Sciatic nerve (tissue), 2 donors: ENCODE measurements around the gene KSR1. TPM values are rescaled to one million over a fixed set of nuclear protein-coding genes. Genes with fewer than 3 reads are reported as not detected.
"Not testable (repeated sequence)": the region's sequence is repeated elsewhere in the genome, so short reads cannot be mapped to it uniquely, and the experiment has no call there.

Experiments
- ATAC-seq: fragments of 200-7000 bp; cut with Tn5 transposase; one replicate; pipeline ENCODE4 v1.9.1; 2020; ENCODE audit warnings: mild to moderate bottlenecking, moderate library complexity
- DNase-seq: peaks from one replicate; pipeline ENCODE4 v3.0.0-alpha.2; 2020; ENCODE audit warnings: low spot score
- intact Hi-C: fragments of 100-400 bp; cut with DNase I; formaldehyde crosslinking; loops from one replicate; pipeline ENCODE4 v1.14.2; 2022
- total RNA-seq: library from RNA; stranded (reverse); fragmentation: NEBNext Ultra II Directional; extraction: Animal tissue kit (Norgen Biotek cat#: 25700); gene quantifications from one replicate; pipeline ENCODE4 v1.2.1, GENCODE V29; 2021
- donor health status: DM: no; HTN: no; CAD: no.
- donor health status: DM: no; HTN: no; CAD: no.

The KSR1 gene
- total RNA-seq, 1 donor from 2014 or later: 82.2 TPM

DNA sequence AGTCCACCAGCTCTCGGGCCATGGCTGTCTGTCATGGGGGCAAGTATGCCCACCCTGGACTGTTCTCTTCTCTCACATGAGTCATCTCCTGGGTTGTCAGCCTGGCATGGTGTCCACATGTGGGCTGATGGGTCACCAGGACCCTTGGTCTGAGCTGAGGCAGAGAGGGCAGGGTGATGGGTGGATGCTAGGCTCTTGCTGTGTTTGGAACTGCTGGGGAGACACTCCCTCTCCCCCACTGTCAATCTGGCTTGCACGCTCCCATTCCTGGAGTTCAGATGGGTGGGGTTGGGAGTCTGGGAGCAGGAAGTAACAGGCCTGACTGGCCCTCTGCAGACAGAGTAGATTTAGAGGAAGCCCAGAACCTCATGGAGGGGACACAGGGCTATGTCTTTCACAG lies 28.9 kb downstream of the KSR1 start:
- no peak for ATAC-seq
- no peak for DNase-seq
- intact Hi-C loops: no loop called here

DNA sequence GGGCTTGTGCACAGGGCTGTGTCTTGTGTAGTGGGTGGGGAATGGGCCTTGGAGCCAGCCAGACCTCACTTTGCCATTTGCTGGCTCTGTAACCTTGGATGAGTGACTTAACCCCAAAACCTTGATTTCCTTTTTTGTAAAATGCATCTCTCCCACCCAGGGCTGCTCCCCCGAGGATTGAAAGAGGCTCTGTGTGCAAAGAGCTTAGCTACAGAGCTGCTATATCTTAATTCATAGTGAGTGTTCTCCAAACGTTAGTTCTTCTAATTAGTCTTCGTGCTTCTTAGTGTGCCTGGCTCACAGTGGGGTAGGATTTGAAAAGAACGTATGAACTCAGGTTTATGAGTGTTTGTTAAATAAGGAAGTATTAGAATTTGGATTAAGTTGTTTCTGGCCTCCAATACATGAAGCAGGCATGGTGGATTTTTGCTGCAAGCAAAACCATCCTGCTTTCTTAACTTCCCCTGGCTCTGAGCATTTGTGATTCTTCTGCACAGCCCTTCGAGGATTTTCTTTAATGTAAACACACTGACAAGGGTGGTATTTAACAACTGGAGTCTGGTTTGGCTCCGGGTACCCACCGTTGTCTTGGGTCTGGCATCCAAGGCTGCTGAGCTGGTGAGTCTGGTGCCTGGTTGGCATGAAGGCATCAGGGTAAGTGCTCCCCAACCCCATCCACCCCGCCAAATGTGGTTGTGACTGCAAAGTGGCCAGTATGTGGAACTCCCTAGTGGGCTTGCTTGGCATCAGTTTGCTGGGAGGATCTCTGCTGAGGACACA lies 29.7 kb downstream of the KSR1 start:
- no peak for DNase-seq

DNA sequence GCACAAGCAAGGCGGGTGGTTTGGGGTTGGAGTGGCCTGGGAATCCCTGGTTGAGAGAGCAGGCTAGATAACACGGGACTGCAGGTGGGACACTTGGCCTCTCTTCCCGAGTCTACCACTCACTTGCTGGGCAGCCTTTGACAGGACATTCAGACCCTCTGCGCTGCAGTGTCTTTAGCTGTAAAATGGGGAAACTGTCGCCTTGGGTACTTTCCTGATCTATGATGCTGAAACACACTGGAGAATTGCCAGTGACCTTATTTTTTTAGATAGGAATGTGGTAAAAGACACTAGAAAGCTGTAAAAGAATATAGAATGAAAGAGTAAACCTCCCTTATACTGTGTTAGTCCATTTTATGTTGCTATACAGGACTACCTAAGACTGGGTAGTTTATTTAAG lies 30.5 kb downstream of the KSR1 start:
- no peak for DNase-seq
- intact Hi-C loops: no loop called here
- ATAC-seq: no peak

More for the DNA sequence above, 29.7 kb downstream of the KSR1 start:
- no peak for ATAC-seq
- intact Hi-C loops: no loop called here

DNA sequence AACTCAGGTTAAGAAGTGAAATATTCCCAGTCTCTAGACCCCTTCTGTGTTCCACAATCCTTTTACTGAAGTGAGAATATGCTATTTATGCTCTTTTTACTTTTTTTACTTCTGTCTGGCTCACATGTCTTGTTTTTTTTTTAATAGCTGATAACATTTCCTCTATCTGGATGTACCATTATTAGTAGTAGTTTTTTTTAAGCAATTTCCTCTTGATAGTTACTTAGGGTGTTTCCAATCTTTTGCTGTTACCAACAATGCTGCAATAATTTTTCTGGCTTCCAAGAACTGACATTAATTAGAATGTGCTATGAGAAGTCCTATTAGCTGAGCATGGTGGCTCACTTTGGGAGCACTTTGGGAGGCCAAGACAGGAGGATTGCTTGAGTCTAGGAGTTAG lies 32.0 kb downstream of the KSR1 start:
- intact Hi-C loops: no loop called here
- peak; percentile 29 for ATAC-seq
- DNase-seq: no peak

DNA sequence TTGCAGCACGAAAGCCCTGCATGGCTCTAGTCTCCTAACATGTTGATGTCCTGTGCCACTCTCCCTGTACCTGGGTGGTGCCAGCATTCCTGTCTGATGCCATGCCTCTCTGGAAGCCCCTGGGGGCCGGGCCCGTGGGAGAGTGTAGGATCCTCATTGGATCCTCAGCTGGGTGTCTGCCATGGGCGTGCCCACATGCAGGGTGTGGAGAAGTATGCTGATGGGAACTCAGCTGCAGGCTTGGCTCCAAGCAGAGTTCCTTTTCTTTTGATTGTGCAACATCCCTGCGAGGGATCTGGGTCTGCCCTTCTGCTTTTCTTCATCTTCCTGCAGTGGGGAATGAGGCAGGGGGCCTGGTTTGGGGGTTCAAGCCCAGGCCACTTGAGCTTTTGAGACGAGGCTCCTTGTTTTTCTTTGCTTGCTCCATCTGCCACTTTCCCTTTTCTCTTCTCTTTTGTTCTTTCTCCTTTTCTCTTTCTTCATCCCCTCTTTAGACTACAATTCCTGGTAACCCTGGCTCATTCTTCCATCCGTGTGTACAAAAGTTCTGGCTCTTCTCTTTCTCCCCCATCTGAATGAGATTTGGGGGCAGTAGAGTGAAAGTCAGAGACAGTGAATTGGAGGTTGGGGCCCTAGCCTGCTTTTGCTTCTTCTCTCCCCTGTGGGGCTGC lies 32.9 kb downstream of the KSR1 start:
- DNase-seq: peak; percentile 84
- peak; percentile 94 for ATAC-seq
- intact Hi-C loops: no loop called here

DNA sequence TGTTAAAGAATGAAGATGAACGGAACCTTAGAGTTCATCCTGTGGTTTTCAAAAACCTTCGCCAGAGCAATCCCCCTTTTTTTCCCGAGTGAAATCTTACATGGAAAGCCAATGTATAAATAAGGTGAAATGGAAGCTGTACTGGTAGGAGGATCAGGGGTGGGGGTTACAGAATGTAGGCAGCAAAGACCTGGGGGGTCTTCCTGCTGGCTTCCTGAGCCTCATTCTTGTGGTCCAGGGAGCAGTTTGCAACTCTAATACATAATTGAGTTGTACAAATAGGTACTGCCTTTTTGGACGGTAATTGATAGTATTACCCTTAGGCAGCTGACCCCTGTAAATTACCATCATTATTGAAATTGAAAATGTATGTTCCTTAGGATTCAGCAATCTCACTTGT lies 34.1 kb downstream of the KSR1 start:
- ATAC-seq (no peak), DNase-seq (no peak)
- intact Hi-C loops: no loop called here

DNA sequence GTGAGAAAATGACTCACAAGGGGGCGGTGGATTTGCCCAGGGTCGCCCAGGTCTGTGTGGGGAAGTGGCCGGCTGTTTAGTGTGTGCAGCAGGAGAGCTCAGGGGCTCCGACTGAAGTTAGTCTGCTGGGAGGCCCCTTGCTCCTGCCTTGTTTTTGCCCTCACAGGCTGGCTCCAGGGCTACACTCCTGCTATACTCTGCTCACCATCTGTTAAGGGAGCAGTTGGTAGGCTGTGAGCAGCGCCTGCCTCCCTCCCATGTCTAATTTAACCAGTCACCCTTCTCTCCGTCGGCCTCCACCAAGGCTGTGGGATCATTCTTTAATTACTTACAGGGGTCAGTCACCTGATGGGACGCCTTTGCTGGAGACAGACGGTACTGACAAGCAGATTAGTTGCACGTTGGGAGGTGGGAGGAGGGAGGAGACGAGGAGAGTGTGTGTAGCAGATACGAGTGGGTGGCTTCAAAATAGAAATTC lies 35.5 kb downstream of the KSR1 start:
- intact Hi-C loops: no loop called here
- DNase-seq (no peak), ATAC-seq (no peak)

DNA sequence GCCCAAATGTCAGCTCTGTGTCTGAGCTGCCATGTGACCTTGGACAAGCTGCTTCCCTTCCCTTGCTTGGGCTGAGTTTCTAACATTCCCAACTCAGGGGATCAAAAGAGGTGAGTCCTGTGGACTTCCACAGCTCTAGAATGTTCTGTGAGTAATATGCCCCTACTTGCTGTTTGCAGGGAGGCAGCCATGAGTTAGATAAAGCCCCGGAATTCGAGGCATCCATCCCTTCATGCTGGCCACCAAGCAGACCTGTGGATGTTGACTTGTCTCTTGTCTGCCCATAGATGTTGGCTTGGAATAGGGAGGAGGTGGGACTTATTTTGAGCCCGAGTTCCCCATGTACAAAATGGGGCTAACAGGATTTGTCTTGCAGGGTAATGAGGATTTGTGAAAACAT lies 36.2 kb downstream of the KSR1 start:
- ATAC-seq: no peak
- DNase-seq: no peak
- intact Hi-C loops: no loop called here

DNA sequence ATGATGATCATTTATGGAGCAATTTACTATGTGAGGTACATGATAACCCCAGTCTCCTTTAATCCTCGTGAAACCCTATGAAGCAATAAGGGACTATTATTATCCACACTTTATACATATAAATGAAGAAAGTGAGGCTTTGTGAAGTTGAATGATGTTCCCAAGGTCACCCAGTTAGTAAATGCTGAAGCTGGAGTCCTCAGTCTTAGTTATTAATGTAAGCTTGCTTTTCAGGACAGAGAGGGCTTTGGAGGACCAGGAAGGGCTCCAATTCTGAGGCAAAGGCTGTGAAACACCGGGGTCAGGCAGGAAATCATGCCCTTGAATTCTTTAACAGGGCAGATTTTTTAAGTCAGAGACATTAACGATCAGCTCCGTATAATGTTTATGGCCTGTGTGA lies 36.8 kb downstream of the KSR1 start:
- intact Hi-C loops: no loop called here
- ATAC-seq: no peak

DNA sequence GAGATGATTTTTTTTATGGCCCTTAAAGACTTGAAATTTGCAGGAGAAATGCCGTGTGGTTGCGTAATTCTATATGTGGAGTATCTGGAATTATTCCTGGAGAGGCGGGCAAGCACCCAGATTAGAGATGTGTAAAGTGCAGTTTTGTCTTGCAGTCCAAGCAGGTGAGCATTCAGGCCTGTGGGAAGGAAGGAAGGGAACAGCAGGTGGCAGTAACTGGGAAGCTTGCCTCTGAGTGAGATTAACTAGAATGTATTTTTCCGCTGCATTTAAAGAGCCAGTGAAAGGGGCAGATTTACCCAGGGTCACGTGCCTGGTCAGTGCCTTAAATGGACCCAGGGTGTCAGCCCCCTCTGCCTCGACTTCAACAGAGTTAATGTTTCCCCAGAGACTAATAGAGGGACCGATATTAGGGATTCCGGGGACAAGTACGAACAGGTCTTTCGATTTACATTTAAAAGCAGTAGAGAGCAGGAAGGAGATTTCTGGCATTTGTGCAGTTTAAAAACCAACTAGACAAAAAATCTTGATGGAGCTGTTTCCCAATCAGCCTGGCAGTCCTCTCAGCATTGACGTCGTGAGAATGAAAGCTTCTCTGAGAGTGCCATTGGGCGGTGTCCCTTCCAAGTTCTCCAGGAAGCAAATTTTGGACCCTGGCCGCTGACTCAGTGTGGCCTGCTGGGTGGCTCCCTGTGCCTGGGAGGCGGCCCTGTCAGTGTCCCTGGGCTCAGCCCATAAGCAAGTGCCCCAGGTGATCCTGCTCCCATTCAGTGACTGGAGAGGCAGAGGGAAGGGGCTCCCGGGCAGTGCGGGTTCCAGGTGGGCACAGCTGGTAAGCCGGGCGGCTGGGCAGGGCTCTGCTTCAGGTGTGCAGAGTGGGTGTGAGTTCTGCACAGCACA lies 38.2 kb downstream of the KSR1 start:
- intact Hi-C loops: no loop called here
- ATAC-seq (peak; percentile 81), DNase-seq (peak; percentile 77)

More for the DNA sequence above, 36.8 kb downstream of the KSR1 start:
- no peak for DNase-seq

DNA sequence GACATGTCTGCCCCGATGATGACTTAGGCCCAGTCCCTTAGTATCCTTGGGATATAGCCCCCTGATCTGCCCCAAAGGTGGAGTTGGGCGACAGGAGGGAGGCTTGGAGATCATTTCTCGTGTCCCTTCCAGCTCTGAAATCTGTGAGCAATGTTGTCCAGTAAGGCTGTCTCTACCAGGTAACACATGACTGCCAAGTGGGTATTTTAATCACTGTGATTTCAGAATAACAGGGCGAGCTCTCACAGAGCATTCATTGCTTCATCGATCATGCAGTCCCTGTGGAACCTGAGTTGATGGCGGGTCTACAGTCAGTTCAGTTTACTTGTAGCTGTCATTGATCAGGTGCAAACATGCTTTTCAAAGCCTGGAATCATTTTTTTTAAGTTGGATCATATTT lies 39.2 kb downstream of the KSR1 start:
- intact Hi-C loops: no loop called here
- ATAC-seq: peak; percentile 4
- no peak for DNase-seq

DNA sequence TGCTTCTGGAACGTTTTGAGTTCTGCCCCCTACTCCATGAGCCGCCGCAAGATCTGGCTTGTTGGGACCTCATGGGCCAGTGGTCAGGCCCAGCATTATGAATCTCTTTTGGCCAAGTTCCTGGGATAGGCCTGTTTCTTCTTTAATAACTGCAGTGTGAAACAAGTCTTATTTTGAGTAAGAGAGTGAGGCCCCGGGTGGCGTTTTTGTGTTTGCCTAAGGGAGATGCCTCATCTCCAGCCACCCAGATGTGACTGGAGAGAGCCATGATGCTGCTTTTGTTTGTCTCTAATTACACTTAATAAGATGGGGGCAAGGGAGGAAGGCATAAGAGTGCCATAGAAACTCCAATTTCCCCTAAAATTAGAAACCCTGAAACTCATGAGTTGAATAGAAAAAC lies 39.8 kb downstream of the KSR1 start:
- DNase-seq: no peak
- intact Hi-C loops: no loop called here

DNA sequence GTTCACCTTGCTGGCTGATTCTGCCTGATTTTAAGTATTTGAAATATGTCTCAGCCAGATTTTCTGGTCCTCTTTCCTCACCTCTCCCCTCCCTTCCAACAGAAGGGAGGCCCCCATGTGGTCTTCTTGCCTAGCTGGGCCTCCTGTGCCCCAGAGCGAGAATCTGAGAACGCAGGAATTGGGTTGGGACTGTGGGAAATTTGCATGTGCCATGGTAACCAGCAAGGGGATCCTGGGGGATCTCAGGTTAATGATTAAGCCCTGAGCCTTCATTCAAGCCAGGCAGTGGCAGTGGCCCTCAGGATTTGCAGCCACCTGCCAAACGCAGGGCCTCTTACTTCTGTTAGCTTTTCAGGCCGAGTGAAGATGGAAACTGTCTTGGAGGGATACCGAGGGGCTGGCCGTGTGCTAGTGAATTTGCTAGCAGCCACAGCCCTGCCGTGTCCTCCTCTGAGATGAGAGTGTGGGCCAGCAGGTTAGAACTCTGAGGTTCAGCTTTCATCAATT lies 40.2 kb downstream of the KSR1 start:
- DNase-seq: no peak
- ATAC-seq: no peak
- intact Hi-C loops: no loop called here

More for the DNA sequence above, 39.8 kb downstream of the KSR1 start:
- ATAC-seq: no peak

DNA sequence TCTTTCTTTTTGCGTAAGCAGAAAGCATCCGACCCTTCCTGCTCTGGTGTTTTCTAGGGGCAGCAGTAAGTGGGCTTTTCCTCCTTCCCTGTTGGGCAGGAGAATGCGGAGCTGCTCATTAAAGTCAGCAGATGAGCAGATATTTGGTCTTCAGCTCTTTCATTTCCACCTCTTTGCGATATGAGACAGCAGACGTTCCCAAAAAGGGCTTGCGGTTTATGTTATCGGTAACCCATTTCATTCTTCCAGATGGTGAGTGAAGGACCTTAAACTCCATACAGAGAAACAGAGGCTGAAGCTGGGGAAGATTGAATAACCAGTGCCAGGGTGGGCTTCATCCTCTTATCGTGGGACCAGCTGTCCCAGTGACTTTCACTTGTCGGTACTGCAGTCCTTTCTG lies 40.7 kb downstream of the KSR1 start:
- intact Hi-C loops: no loop called here
- DNase-seq: no peak
- no peak for ATAC-seq

DNA sequence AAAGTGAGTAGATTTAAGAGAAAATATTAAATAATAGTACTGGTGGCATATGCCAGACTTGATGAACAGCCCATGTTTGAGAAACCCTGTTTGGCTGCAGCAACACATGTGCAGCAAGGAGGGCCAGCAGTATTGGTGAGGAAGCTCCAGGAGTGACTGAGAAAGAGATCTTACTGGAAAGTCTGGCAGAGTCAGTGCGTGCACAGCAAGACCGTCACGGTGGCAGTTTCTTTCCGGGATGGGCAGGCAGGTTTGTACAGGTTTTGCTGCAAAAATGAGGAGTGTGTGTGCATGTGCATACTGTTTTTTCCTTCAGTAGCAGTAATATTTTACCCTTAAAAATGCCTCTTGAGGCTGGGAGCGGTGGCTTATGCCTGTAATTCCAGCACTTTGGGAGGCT lies 41.4 kb downstream of the KSR1 start:
- DNase-seq (no peak), ATAC-seq (no peak)
- intact Hi-C loops: no loop called here

DNA sequence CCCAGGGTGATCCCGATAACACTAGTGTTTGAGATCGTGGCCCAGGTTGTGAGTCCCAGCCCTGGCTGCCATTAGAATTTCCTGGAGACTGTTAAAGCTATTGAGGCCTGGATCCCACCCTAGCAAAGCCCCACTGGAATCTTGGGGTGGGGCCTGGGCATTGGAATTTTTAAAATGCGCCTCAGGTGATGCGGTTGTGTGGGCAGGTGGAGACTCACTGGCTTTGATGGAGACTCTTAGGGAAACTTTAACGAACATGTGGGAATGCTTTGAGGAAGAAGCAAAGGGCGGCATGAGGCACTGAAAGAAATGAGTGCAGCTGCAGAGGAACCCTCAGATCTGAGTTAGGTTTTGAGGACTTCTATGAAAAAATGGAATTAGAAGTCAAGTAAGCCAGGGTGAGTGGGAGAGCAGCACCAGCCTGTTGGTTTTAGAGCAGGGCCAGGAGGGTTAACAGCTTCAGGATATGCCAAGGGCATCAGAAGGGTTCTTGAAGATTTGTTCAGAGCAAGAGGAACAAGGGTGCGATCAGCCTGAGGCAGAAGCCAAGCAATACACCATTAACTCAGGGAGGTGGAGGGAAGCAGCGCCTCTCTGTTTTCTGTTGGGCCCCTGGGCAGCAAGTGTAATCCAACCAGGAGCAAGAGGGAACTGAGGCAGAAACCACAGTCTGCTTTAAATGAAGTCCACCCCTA lies 42.5 kb downstream of the KSR1 start:
- intact Hi-C loops: no loop called here
- ATAC-seq: no peak

DNA sequence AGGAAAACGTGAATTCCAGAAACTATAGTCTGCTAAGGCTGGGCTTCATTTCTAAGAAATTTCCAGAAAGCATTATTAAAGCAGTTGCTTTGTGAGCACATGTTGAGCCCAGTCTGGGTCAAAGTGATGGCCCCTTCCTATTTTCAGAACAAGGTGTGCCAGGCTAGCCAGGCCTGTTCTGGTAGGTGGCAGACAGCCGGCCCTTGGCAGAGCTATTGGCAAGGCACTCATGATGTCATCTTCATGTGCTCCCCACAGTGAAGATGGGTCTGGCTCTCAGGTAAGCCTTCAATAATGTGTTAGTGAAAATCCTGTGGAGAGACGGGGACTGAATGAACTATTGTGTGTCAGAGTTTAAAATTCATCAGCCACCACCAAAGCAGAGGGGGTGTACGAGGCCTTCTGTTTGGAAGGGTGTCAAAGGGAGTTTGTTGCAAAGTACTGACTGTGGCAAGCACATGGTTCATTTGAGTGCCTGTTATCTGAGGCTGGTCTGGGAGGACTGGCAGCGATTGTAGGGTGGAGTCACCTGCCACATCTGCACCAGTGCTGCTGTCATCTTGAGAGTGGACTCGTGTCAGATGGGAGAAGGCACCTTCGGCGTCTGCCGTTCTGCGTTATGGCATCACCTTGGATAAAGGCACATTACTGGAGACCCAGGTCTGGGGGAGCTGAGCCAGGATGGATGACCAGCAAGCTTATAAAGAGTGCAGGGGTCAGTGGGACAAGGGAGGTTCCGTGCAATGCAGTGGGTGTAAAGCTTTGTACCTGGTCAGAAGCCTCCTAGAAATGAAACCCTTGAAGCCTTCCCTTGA lies 43.4 kb downstream of the KSR1 start:
- DNase-seq (no peak), ATAC-seq (no peak)
- intact Hi-C loops: no loop called here

More for the DNA sequence above, 42.5 kb downstream of the KSR1 start:
- DNase-seq: no peak

DNA sequence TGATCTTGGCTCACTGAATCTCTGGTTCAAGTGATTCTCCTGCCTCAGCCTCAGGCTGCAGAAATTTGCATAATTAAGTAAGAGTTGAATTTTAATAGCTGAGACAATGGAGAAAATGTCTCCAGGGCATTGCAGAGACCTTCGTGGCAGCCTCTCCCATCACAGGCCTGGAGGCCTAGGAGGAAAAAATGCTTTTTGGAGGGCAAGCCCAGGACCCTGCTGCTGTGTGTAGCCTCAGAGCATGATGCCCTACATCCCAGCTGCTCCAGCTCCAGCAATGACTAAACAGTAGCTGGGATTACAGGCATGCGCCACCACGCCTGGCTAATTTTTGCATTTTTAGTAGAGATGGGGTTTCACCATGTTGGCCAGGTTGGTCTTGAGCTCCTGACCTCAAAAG lies 45.1 kb downstream of the KSR1 start:
- intact Hi-C loops, ATAC-seq, DNase-seq: not testable (repeated sequence)
